ENCODE measurements around the gene FUT1.
"Not testable (repeated sequence)": the region's sequence is repeated elsewhere in the genome, so short reads cannot be mapped to it uniquely, and the experiment has no call there.

Gene FUT1

GRCh38 chr19:48768171-48768753 is 15.8 kb upstream of the FUT1 start:
- not testable (repeated sequence) for DNase-seq

- not testable (repeated sequence) for DNase-seq
Observed at GRCh38 chr19:48765816-48766215, 13.4 kb upstream of the FUT1 start.

GRCh38 chr19:48760504-48761205 is 8.2 kb upstream of the FUT1 start:
- DNase-seq, result no peak

- no peak for DNase-seq
Observed at GRCh38 chr19:48757741-48758144, 5.3 kb upstream of the FUT1 start.

- no peak for DNase-seq
Observed at GRCh38 chr19:48757089-48757675, 4.7 kb upstream of the FUT1 start.

GRCh38 chr19:48756686-48757085 is 4.2 kb upstream of the FUT1 start:
- DNase-seq, result no peak

- no peak for DNase-seq
Observed at GRCh38 chr19:48756212-48756611, 3.8 kb upstream of the FUT1 start.

GRCh38 chr19:48755787-48756186 is 3.3 kb upstream of the FUT1 start:
- no peak for DNase-seq

- DNase-seq, result no peak
Observed at GRCh38 chr19:48755084-48755641, 2.7 kb upstream of the FUT1 start, which contains the start of gene FGF21. Gene FGF21 (plus strand): TSS chr19:48755524. CDS start chr19:48756237, 713 bp downstream.

GRCh38 chr19:48751845-48752495 is 471 bp downstream of the FUT1 start:
- no peak for DNase-seq

GRCh38 chr19:48750771-48751504 is 1.5 kb downstream of the FUT1 start:
- no peak for DNase-seq

- no peak for DNase-seq
Observed at GRCh38 chr19:48750351-48750750, 2.1 kb downstream of the FUT1 start.

- no peak for DNase-seq
Observed at GRCh38 chr19:48749571-48750198, 2.8 kb downstream of the FUT1 start.

- peak; percentile 80 for DNase-seq
Observed at GRCh38 chr19:48746738-48747575, 5.5 kb downstream of the FUT1 start, which contains the start of gene IZUMO1. Gene IZUMO1 (minus strand): TSS chr19:48746909. CDS start chr19:48745859, 1,050 bp downstream.

- DNase-seq, result no peak
Observed at GRCh38 chr19:48746110-48746509, 6.3 kb downstream of the FUT1 start.

- peak; percentile 27 for DNase-seq
Observed at GRCh38 chr19:48745208-48745995, 7.0 kb downstream of the FUT1 start.

GRCh38 chr19:48742096-48742495 is 10.3 kb downstream of the FUT1 start:
- no peak for DNase-seq

GRCh38 chr19:48741129-48741999 is 11.1 kb downstream of the FUT1 start:
- no peak for DNase-seq

Measured in kidney glomerular epithelial cell (primary cell).